Keratinocyte (primary cell): ENCODE measurements around the gene SDK1. TPM values are rescaled to one million over a fixed set of nuclear protein-coding genes. Genes with fewer than 3 reads are reported as not detected.

Experiments
- DNase-seq: peaks from one replicate; pipeline ENCODE4 v3.0.0-alpha.2; 2011; ENCODE audit warnings: low read depth, missing footprints, low spot score
- FAIRE-seq: peaks from 2 replicates; lab custom pipeline; 2011; peaks lifted over from hg19 to GRCh38; lab: Jason Lieb, UNC
- H2AFZ ChIP-seq: 2 replicates; pipeline ENCODE4 v1.6.0; 2012; ENCODE audit warnings: low read length, control low read depth, inconsistent platforms; ENCODE audit not compliant: control insufficient read depth
- H3K27ac ChIP-seq: 2 replicates; pipeline ENCODE4 v1.5.1; 2011; ENCODE audit warnings: low read length; ENCODE audit not compliant: control insufficient read depth, insufficient read depth
- H3K27me3 ChIP-seq: 3 replicates; pipeline ENCODE4 v1.6.0; 2011; ENCODE audit warnings: low read length; ENCODE audit not compliant: control insufficient read depth, insufficient read depth; ENCODE audit errors: extremely low read depth
- H3K36me3 ChIP-seq, 2 experiments: 2 replicates in 1 of 2; 3 replicates in 1 of 2; pipeline ENCODE4 v1.5.1; 2011; ENCODE audit warnings: low read length in 2 of 2, mild to moderate bottlenecking in 1 of 2; ENCODE audit not compliant: control insufficient read depth in 2 of 2, insufficient read depth in 2 of 2; ENCODE audit errors: extremely low read depth in 1 of 2
- H3K4me1 ChIP-seq: 3 replicates; pipeline ENCODE4 v1.5.1; 2011; ENCODE audit warnings: low read length; ENCODE audit not compliant: control insufficient read depth, insufficient read depth; ENCODE audit errors: extremely low read depth
- H3K4me2 ChIP-seq: 3 replicates; pipeline ENCODE4 v1.6.0; 2011; ENCODE audit warnings: low read depth, low read length; ENCODE audit not compliant: control insufficient read depth, insufficient read depth; ENCODE audit errors: extremely low read depth
- H3K4me3 ChIP-seq, 3 experiments: fragments of 200-600 bp in 1 of 3; sonication (generic) in 1 of 3; 2 replicates in 2 of 3; 3 replicates in 1 of 3; pipeline ENCODE4 v1.5.1; 2011 to 2016; ENCODE audit warnings: low read length in 3 of 3, mild to moderate bottlenecking in 3 of 3, control low read depth in 2 of 3, inconsistent platforms in 1 of 3, low read depth in 1 of 3, mixed read lengths in 1 of 3, mixed run types in 1 of 3, moderate library complexity in 1 of 3; ENCODE audit not compliant: control insufficient read depth in 2 of 3, insufficient read depth in 2 of 3; ENCODE audit errors: extremely low read depth in 1 of 3
- H3K79me2 ChIP-seq: 2 replicates; pipeline ENCODE4 v1.6.0; 2012; ENCODE audit warnings: low read length; ENCODE audit not compliant: control insufficient read depth, insufficient read depth
- H3K9ac ChIP-seq: 3 replicates; pipeline ENCODE4 v1.6.0; 2011; ENCODE audit warnings: low read length; ENCODE audit not compliant: control insufficient read depth, insufficient read depth; ENCODE audit errors: extremely low read depth
- H3K9me1 ChIP-seq: 3 replicates; pipeline ENCODE4 v1.6.0; 2011; ENCODE audit warnings: low read length; ENCODE audit not compliant: control insufficient read depth, insufficient read depth; ENCODE audit errors: extremely low read depth
- H3K9me3 ChIP-seq: 2 replicates; pipeline ENCODE4 v1.5.1; 2012; ENCODE audit warnings: low read depth, low read length; ENCODE audit not compliant: control insufficient read depth
- H4K20me1 ChIP-seq: 3 replicates; pipeline ENCODE4 v1.6.0; 2011; ENCODE audit warnings: low read length; ENCODE audit not compliant: control insufficient read depth, insufficient read depth; ENCODE audit errors: extremely low read depth
- EZH2 ChIP-seq: IDR thresholded peaks from one replicate; pipeline ENCODE4 v1.6.1; 2012; ENCODE audit warnings: inconsistent platforms, mild to moderate bottlenecking, low read length, moderate library complexity
- dilution Hi-C: fragments of 300-500 bp; cut with MboI; formaldehyde crosslinking; loops from one replicate; pipeline ENCODE4 v1.7.0; 2020; ENCODE audit warnings: low sequenced_read_pairs; ENCODE audit not compliant: extremely low pct_ligation_motif_present
- polyA plus RNA-seq, 5 experiments: library from polyadenylated mRNA; depleted of rRNA in 3 of 5; stranded (reverse) in 3 of 5; stranded (forward) in 1 of 5; unstranded in 1 of 5; fragments of >200 nt; gene quantifications; 1 replicate in 1 of 5; 2 replicates in 3 of 5; 3 replicates in 1 of 5; pipeline versions ENCODE4 v1.2.1 to v1.2.3, GENCODE V29; 2011 to 2012; ENCODE audit warnings: missing spikeins in 2 of 5, low read depth in 1 of 5, low replicate concordance in 1 of 5
- TF ChIP-seq, protein P1 (sequence below), 3 experiments: IDR thresholded peaks in 1 of 3; conservative IDR thresholded peaks in 1 of 3; optimal IDR thresholded peaks in 1 of 3; 2 replicates in 2 of 3; 3 replicates in 1 of 3; pipeline versions ENCODE3 to v1.5.1; 2011; ENCODE audit warnings: low read length in 3 of 3, mild to moderate bottlenecking in 3 of 3, moderate library complexity in 2 of 3, control low read depth in 1 of 3, inconsistent platforms in 1 of 3; ENCODE audit not compliant: insufficient read depth in 2 of 3; ENCODE audit errors: extremely low read depth in 1 of 3

Gene SDK1
- polyA plus RNA-seq, 1 donor (not counting 4 experiments of a cell fraction or from before 2014, with no cell fraction given): 0.66 TPM

DNA sequence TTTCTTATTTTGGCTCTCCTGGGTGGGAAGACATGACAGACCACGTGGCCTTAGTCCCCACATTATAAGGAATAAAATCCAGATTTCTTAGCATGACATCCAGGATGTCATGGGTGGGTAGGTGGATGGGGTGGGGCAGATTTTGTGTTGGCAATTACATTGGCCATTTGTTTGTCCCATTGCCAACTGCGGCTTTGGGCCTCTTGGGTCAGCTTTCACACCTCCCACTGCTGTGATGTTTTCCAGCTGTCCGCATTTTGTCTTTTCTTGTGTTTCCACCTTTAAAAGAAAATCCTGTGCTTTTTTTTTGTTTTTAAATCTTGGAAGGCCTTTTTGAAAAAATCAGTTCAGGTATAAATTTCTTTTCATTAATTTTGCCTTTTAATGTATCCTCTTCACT, 237.0 kb downstream of the SDK1 start:
- Histone ChIP-seq H3K79me2 (no peaks in the 10 kb centered on the region), H3K27me3 (no peaks in the 10 kb centered on the region), H3K4me2 (no peak overlapping the region), H3K36me3 (no peaks in the 10 kb centered on the region), H3K9me1 (no peaks in the 10 kb centered on the region), H4K20me1 (no peaks in the 10 kb centered on the region), H2AFZ (no peak overlapping the region), H3K9me3 (no peaks in the 10 kb centered on the region), H3K9ac (no peak overlapping the region), H3K4me3 (no peak overlapping the region), H3K4me1 (no peaks in the 10 kb centered on the region), H3K27ac (no peak overlapping the region)
- dilution Hi-C loops: no loop called here
- DNase-seq: no peak
- TF ChIP-seq, protein P1, sequence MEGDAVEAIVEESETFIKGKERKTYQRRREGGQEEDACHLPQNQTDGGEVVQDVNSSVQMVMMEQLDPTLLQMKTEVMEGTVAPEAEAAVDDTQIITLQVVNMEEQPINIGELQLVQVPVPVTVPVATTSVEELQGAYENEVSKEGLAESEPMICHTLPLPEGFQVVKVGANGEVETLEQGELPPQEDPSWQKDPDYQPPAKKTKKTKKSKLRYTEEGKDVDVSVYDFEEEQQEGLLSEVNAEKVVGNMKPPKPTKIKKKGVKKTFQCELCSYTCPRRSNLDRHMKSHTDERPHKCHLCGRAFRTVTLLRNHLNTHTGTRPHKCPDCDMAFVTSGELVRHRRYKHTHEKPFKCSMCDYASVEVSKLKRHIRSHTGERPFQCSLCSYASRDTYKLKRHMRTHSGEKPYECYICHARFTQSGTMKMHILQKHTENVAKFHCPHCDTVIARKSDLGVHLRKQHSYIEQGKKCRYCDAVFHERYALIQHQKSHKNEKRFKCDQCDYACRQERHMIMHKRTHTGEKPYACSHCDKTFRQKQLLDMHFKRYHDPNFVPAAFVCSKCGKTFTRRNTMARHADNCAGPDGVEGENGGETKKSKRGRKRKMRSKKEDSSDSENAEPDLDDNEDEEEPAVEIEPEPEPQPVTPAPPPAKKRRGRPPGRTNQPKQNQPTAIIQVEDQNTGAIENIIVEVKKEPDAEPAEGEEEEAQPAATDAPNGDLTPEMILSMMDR (optimal IDR thresholded peaks at IDR 0.05 in 1 of 3, IDR thresholded peaks at IDR 0.05 in 1 of 3, conservative IDR thresholded peaks at IDR 0.05 in 1 of 3; ENCODE audit: extremely low read depth in 1 of 3, insufficient read depth in 2 of 3, low read length in 3 of 3): no peak
- TF ChIP-seq EZH2: no peak
- no peak for FAIRE-seq

DNA sequence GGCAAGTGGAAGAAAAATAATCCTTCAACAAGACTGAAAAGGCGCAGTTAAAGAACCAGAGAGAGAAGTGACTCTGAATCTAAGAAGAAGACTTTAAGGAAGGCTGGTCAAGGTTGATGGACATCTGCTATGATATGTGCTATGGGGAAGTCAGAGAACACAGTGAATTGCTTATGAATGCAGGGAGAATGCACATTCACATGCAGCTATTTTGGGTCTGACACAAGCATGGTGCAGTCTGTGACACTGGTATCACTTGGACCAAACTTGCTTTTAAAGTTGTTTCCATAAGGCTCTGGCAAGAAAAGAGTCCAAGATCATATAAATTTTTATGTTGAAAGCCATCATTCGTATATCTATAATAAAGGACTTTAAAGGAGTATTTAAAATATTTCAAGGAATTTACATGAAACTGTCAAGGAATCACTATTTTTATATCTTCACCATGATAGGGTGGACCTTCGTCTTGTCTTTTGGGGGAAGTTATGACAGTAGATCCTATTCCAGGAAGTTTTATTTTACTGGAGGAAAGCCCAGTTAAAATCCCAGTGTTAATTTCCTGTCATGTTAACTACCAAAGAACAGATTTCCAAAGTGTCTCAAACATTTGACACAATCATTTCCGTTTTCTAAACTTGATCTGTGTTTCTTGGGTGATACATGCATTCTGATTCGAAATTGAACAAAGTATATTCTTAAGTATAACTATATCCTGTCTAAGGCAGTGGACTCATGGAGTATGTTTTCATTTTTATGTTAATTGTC, 239.6 kb downstream of the SDK1 start:
- Histone ChIP-seq H3K27me3 (no peaks in the 10 kb centered on the region), H3K4me2 (no peak overlapping the region), H3K79me2 (no peaks in the 10 kb centered on the region), H2AFZ (no peak overlapping the region), H3K9me1 (no peaks in the 10 kb centered on the region), H3K4me3 (no peak overlapping the region), H3K36me3 (no peaks in the 10 kb centered on the region), H3K27ac (no peak overlapping the region), H4K20me1 (no peaks in the 10 kb centered on the region), H3K9me3 (no peaks in the 10 kb centered on the region), H3K4me1 (no peaks in the 10 kb centered on the region), H3K9ac (no peak overlapping the region)
- no peak for DNase-seq
- FAIRE-seq: no peak
- dilution Hi-C loops: no loop called here
- TF ChIP-seq, protein P1 (optimal IDR thresholded peaks at IDR 0.05 in 1 of 3, IDR thresholded peaks at IDR 0.05 in 1 of 3, conservative IDR thresholded peaks at IDR 0.05 in 1 of 3; ENCODE audit: extremely low read depth in 1 of 3, insufficient read depth in 2 of 3, low read length in 3 of 3): no peak
- no peak for TF ChIP-seq EZH2
